ENCODE data around the gene CHORDC1. TPM values are rescaled to one million over a fixed set of nuclear protein-coding genes. Genes with fewer than 3 reads are reported as not detected.
"Not testable (repeated sequence)": the region's sequence is repeated elsewhere in the genome, so short reads cannot be mapped to it uniquely, and the experiment has no call there.

CHORDC1 gene
- total RNA-seq, 1 donor from 2014 or later: 37.9 TPM

- intact Hi-C loops (cut with DNase I); DNase-seq; ATAC-seq (ENCODE audit: poor library complexity): not testable (repeated sequence)
Observed at GRCh38 chr11:90166982-90167573, 55.8 kb downstream of the CHORDC1 start.

Other genes with a start within 250 kb of the CHORDC1 start
- not detected for gene TRIM49C, start 191.9 kb downstream of the CHORDC1 start, total RNA-seq
- not detected for gene UBTFL1, start 137.1 kb downstream of the CHORDC1 start, total RNA-seq
- gene NAALAD2, start 88.4 kb downstream of the CHORDC1 start, total RNA-seq: 1.2 TPM